Activated B cell treated with CpG ODN at 0.5 μM for 24 hours (primary cell): ENCODE results near the gene CCDC88A. TPM values are rescaled to one million over a fixed set of nuclear protein-coding genes. Genes with fewer than 3 reads are reported as not detected.

Experiments used
- ATAC-seq: fragments of 200-7000 bp; cut with Tn5 transposase; one replicate; pipeline ENCODE4 v1.10.0; 2021; ENCODE audit warnings: low read depth, mild to moderate bottlenecking, moderate library complexity
- CTCF ChIA-PET: fragments of 350-600 bp; sonication (Branson Sonifier 250); formaldehyde crosslinking; loops from one replicate; lab custom pipeline; 2021; ENCODE audit warnings: antibody characterized with exemption; lab: Charles Lee
- POLR2A ChIA-PET: fragments of 350-600 bp; sonication (Branson Sonifier 250); formaldehyde crosslinking; loops from one replicate; lab custom pipeline; 2021; ENCODE audit warnings: antibody characterized with exemption; lab: Charles Lee
- DNase-seq: peaks from one replicate; pipeline ENCODE4 v3.0.0; 2022
- H3K27ac Mint-ChIP-seq: one replicate; pipeline ENCODE4 v1.8.0; 2020; ENCODE audit warnings: mixed read lengths
- H3K27me3 Mint-ChIP-seq: one replicate; pipeline ENCODE4 v1.8.0; 2021; ENCODE audit warnings: mixed read lengths
- H3K36me3 Mint-ChIP-seq: one replicate; pipeline ENCODE4 v1.8.0; 2021; ENCODE audit warnings: low read depth, mixed read lengths
- H3K4me1 Mint-ChIP-seq: one replicate; pipeline ENCODE4 v1.8.0; 2021; ENCODE audit warnings: mixed read lengths
- H3K4me3 Mint-ChIP-seq: one replicate; pipeline ENCODE4 v1.8.0; 2020; ENCODE audit warnings: mild to moderate bottlenecking, mixed read lengths
- H3K9me3 Mint-ChIP-seq: one replicate; pipeline ENCODE4 v1.8.0; 2020; ENCODE audit warnings: mixed read lengths
- CTCF ChIP-seq: fragments of 200-600 bp; IDR thresholded peaks from one replicate; pipeline ENCODE4 v1.8.0; 2022; ENCODE audit warnings: antibody characterized with exemption, mild to moderate bottlenecking
- intact Hi-C: fragments of 100-400 bp; cut with micrococcal nuclease; formaldehyde crosslinking; loops from one replicate; pipeline ENCODE4 v1.15.1; 2024
- total RNA-seq: library from RNA; stranded (reverse); gene quantifications from 2 replicates; pipeline ENCODE4 v1.2.3, GENCODE V29; 2022

CCDC88A gene
- total RNA-seq, 1 donor from 2014 or later: 35.6 TPM

- no peak for TF ChIP-seq CTCF
- ATAC-seq (no peak), DNase-seq (no peak)
- intact Hi-C loops: no loop called here
- ChIA-PET CTCF (no interaction called here), POLR2A (no interaction called here)
- peaks cover 5% of the 10 kb centered on the region for H3K36me3 Mint-ChIP-seq
- no peaks in the 10 kb centered on the region for H3K9me3 Mint-ChIP-seq
- H3K27me3 Mint-ChIP-seq: no peaks in the 10 kb centered on the region
- no peaks in the 10 kb centered on the region for H3K4me1 Mint-ChIP-seq
- H3K4me3 Mint-ChIP-seq: no peak overlapping the region
- no peak overlapping the region for H3K27ac Mint-ChIP-seq
Measured at GRCh38 chr2:55401124-55401523, 18.5 kb downstream of the CCDC88A start.

GRCh38 chr2:55400332-55400731 is 19.3 kb downstream of the CCDC88A start:
- H3K4me3 Mint-ChIP-seq: no peak overlapping the region
- CTCF ChIA-PET: no interaction called here
- H3K27me3 Mint-ChIP-seq: no peaks in the 10 kb centered on the region
- H3K9me3 Mint-ChIP-seq: no peaks in the 10 kb centered on the region
- H3K36me3 Mint-ChIP-seq: peaks cover 5% of the 10 kb centered on the region
- ATAC-seq: no peak
- H3K27ac Mint-ChIP-seq: no peak overlapping the region
- POLR2A ChIA-PET: no interaction called here
- DNase-seq: no peak
- TF ChIP-seq CTCF: no peak
- no peaks in the 10 kb centered on the region for H3K4me1 Mint-ChIP-seq
- intact Hi-C loops: no loop called here

GRCh38 chr2:55399815-55400214 is 19.8 kb downstream of the CCDC88A start:
- DNase-seq: no peak
- ATAC-seq: no peak
- CTCF ChIA-PET: no interaction called here
- Mint-ChIP-seq H3K27me3 (no peaks in the 10 kb centered on the region), H3K36me3 (peaks cover 5% of the 10 kb centered on the region), H3K4me3 (no peak overlapping the region), H3K27ac (no peak overlapping the region), H3K9me3 (no peaks in the 10 kb centered on the region), H3K4me1 (no peaks in the 10 kb centered on the region)
- POLR2A ChIA-PET: no interaction called here
- TF ChIP-seq CTCF: no peak
- intact Hi-C loops: no loop called here

GRCh38 chr2:55395724-55396605 is 23.7 kb downstream of the CCDC88A start:
- intact Hi-C loops: no loop called here
- Mint-ChIP-seq H3K9me3 (peaks cover 4% of the 10 kb centered on the region), H3K4me3 (no peak overlapping the region), H3K4me1 (no peaks in the 10 kb centered on the region), H3K27ac (no peak overlapping the region), H3K36me3 (no peaks in the 10 kb centered on the region), H3K27me3 (no peaks in the 10 kb centered on the region)
- ATAC-seq (no peak), DNase-seq (no peak)
- ChIA-PET POLR2A (no interaction called here), CTCF (no interaction called here)
- TF ChIP-seq CTCF: no peak

- no peaks in the 10 kb centered on the region for H3K27me3 Mint-ChIP-seq
- DNase-seq (no peak), ATAC-seq (no peak)
- ChIA-PET POLR2A (no interaction called here), CTCF (no interaction called here)
- H3K4me3 Mint-ChIP-seq: no peak overlapping the region
- TF ChIP-seq CTCF: no peak
- peaks cover 4% of the 10 kb centered on the region for H3K9me3 Mint-ChIP-seq
- no peaks in the 10 kb centered on the region for H3K36me3 Mint-ChIP-seq
- intact Hi-C loops: no loop called here
- no peak overlapping the region for H3K27ac Mint-ChIP-seq
- no peaks in the 10 kb centered on the region for H3K4me1 Mint-ChIP-seq
Measured at GRCh38 chr2:55391615-55392242, 27.9 kb downstream of the CCDC88A start.
